B cell (primary cell): ENCODE data around the gene TUBB4B. TPM values are rescaled to one million over a fixed set of nuclear protein-coding genes. Genes with fewer than 3 reads are reported as not detected.
A peak's percentile ranks its signal among the peaks of the same experiment; 100 is the strongest.

Experiments
- ATAC-seq: fragments of 200-7000 bp; cut with Tn5 transposase; one replicate; pipeline ENCODE4 v1.10.0; 2021; ENCODE audit warnings: low read depth, mild to moderate bottlenecking, moderate number of reproducible peaks, moderate library complexity
- CTCF ChIA-PET: fragments of 350-600 bp; sonication (Branson Sonifier 250); formaldehyde crosslinking; loops from one replicate; lab custom pipeline; 2021; ENCODE audit warnings: antibody characterized with exemption, inconsistent platforms; lab: Charles Lee
- POLR2A ChIA-PET: fragments of 350-600 bp; sonication (Branson Sonifier 250); formaldehyde crosslinking; loops from one replicate; lab custom pipeline; 2021; ENCODE audit warnings: antibody characterized with exemption; lab: Charles Lee
- DNase-seq: peaks from one replicate; pipeline ENCODE4 v3.0.0; 2013
- H2AFZ ChIP-seq: 2 replicates; pipeline ENCODE4 v1.6.1; 2012; ENCODE audit warnings: mild to moderate bottlenecking, low read depth, low read length; ENCODE audit not compliant: insufficient read depth, poor library complexity, severe bottlenecking
- H3K27ac ChIP-seq, 2 donors: 1 replicate in 1 of 2; 2 replicates in 1 of 2; pipeline ENCODE4 v1.5.1; 2012 to 2013; ENCODE audit warnings: low read length in 2 of 2, mild to moderate bottlenecking in 2 of 2, moderate library complexity in 1 of 2
- H3K27me3 ChIP-seq, 4 experiments: fragments of 200-600 bp in 1 of 4; sonication (generic) in 1 of 4; replicated peaks in 1 of 4; 1 replicate in 2 of 4; 2 replicates in 2 of 4; pipeline versions ENCODE4 v1.6.1 to v1.7.0; 2013 to 2016; ENCODE audit warnings: low read length in 3 of 4, mild to moderate bottlenecking in 2 of 4, mixed read lengths in 1 of 4, moderate library complexity in 1 of 4; ENCODE audit not compliant: insufficient read depth in 4 of 4, control insufficient read depth in 3 of 4; ENCODE audit errors: control extremely low read depth in 1 of 4
- H3K36me3 ChIP-seq, 2 experiments: replicated peaks in 1 of 2; 1 replicate in 1 of 2; 2 replicates in 1 of 2; pipeline versions ENCODE4 v1.6.1 to v1.7.1; 2013; ENCODE audit warnings: low read length in 1 of 2; ENCODE audit not compliant: insufficient read depth in 2 of 2, control insufficient read depth in 1 of 2; ENCODE audit errors: control extremely low read depth in 1 of 2, extremely low read depth in 1 of 2
- H3K4me1 ChIP-seq, 2 donors: fragments of 200-600 bp in 1 of 2; sonication (generic) in 1 of 2; 1 replicate in 1 of 2; 2 replicates in 1 of 2; pipeline versions ENCODE4 v1.5.1 to v1.6.1; 2013 to 2017; ENCODE audit warnings: low read length in 2 of 2; ENCODE audit not compliant: control insufficient read depth in 2 of 2, insufficient read depth in 2 of 2
- H3K4me2 ChIP-seq: replicated peaks from 2 replicates; pipeline ENCODE3; 2012; ENCODE audit warnings: mild to moderate bottlenecking, low read depth, low read length; ENCODE audit not compliant: poor library complexity, severe bottlenecking
- H3K4me3 ChIP-seq, 5 experiments: fragments of 200-600 bp in 1 of 5; sonication (generic) in 1 of 5; 1 replicate in 3 of 5; 2 replicates in 2 of 5; pipeline versions ENCODE4 v1.5.1 to v1.7.0; 2011 to 2016; ENCODE audit warnings: low read length in 4 of 5, mild to moderate bottlenecking in 4 of 5, low read depth in 2 of 5, control low read depth in 1 of 5, moderate library complexity in 1 of 5; ENCODE audit not compliant: insufficient read depth in 1 of 5; ENCODE audit errors: control extremely low read depth in 1 of 5, extremely low read depth in 1 of 5
- H3K79me2 ChIP-seq: fragments of 200-600 bp; sonication (generic); one replicate; pipeline ENCODE4 v1.6.0; 2016; ENCODE audit warnings: low read length; ENCODE audit not compliant: control insufficient read depth, insufficient read depth
- H3K9ac ChIP-seq: fragments of 200-600 bp; sonication (generic); 2 replicates; pipeline ENCODE4 v1.6.1; 2017; ENCODE audit warnings: mild to moderate bottlenecking, low read length, moderate library complexity
- H3K9me3 ChIP-seq, 3 donors: one replicate each; pipeline versions ENCODE4 v1.6.1 to v1.7.1; 2013; ENCODE audit warnings: low read length in 2 of 3; ENCODE audit not compliant: control insufficient read depth in 2 of 3, insufficient read depth in 1 of 3; ENCODE audit errors: control extremely low read depth in 1 of 3
- H4K20me1 ChIP-seq: 2 replicates; pipeline ENCODE4 v1.6.0; 2012; ENCODE audit warnings: mild to moderate bottlenecking, low read length; ENCODE audit not compliant: insufficient read depth, control insufficient read depth, poor library complexity, severe bottlenecking
- H3K27ac Mint-ChIP-seq: one replicate; pipeline ENCODE4 v1.8.0; 2021; ENCODE audit warnings: mixed read lengths
- H3K27me3 Mint-ChIP-seq: one replicate; pipeline ENCODE4 v1.8.0; 2021; ENCODE audit warnings: mixed read lengths
- H3K4me1 Mint-ChIP-seq: one replicate; pipeline ENCODE4 v1.8.0; 2021; ENCODE audit warnings: mixed read lengths
- H3K4me3 Mint-ChIP-seq: one replicate; pipeline ENCODE4 v1.8.0; 2021; ENCODE audit warnings: mixed read lengths
- H3K9me3 Mint-ChIP-seq: one replicate; pipeline ENCODE4 v1.8.0; 2022; ENCODE audit warnings: mixed read lengths; ENCODE audit not compliant: insufficient read depth
- CTCF ChIP-seq: fragments of 200-600 bp; IDR thresholded peaks from one replicate; pipeline ENCODE4 v1.8.0; 2022; ENCODE audit warnings: antibody characterized with exemption, mild to moderate bottlenecking
- EZH2 ChIP-seq: IDR thresholded peaks from 2 replicates; pipeline ENCODE4 v1.6.1; 2012; ENCODE audit warnings: borderline replicate concordance, low read depth, mild to moderate bottlenecking, moderate library complexity, low read length; ENCODE audit not compliant: insufficient read depth, poor library complexity, severe bottlenecking
- WGBS: methylation state at CpG from one replicate; pipeline ENCODE4 v1.1.5; 2013; ENCODE audit warnings: missing lambda C conversion rate; ENCODE audit not compliant: insufficient coverage; 5-methylcytosine and 5-hydroxymethylcytosine counted together
- intact Hi-C: fragments of 100-400 bp; cut with micrococcal nuclease; formaldehyde crosslinking; loops from one replicate; pipeline ENCODE4 v1.10.0; 2022
- polyA plus RNA-seq: library from polyadenylated mRNA; depleted of rRNA; stranded (reverse); fragments of >200 nt; gene quantifications from 2 replicates; pipeline ENCODE4 v1.2.3, GENCODE V29; 2012
- total RNA-seq, 2 donors: library from RNA; stranded (reverse); fragments of 120-200 nt in 1 of 2; gene quantifications; 1 replicate in 1 of 2; 2 replicates in 1 of 2; pipeline versions ENCODE4 v1.2.3 to v1.2.4, GENCODE V29; 2013 to 2022

The TUBB4B gene
- total and polyA plus RNA-seq, 2 donors (not counting 1 experiment from before 2014, with no cell fraction given) = 110 to 261 TPM

GRCh38 chr9:137270929-137271695 is 30.0 kb downstream of the TUBB4B start:
- ChIA-PET CTCF (no interaction called here), POLR2A (no interaction called here)
- TF ChIP-seq EZH2 = no peak
- no peak for TF ChIP-seq CTCF
- no peaks in the 10 kb centered on the region for H3K27me3 ChIP-seq
- Mint-ChIP-seq H3K4me3 (no peak overlapping the region), H3K9me3 (no peaks in the 10 kb centered on the region), H3K4me1 (peaks cover 47% of the 10 kb centered on the region), H3K27me3 (no peaks in the 10 kb centered on the region), H3K27ac (peak overlapping the region; percentile 78)
- no peak overlapping the region for H3K4me2 ChIP-seq
- DNase-seq (no peak), ATAC-seq (no peak)
- H2AFZ ChIP-seq = no peak overlapping the region
- 57% methylated on average over 31 of the region's 32 CpGs for WGBS
- intact Hi-C loops = no loop called here
- peaks cover 27% of the 10 kb centered on the region for H4K20me1 ChIP-seq
- no peak overlapping the region for H3K4me3 ChIP-seq
- H3K4me1 ChIP-seq = peaks cover 29 to 67% of the 10 kb centered on the region in 2 donors
- no peak overlapping the region for H3K27ac ChIP-seq
- H3K36me3 ChIP-seq = peaks cover 0 to 19% of the 10 kb centered on the region in 2 experiments
- H3K9me3 ChIP-seq = no peaks in the 10 kb centered on the region
- H3K79me2 ChIP-seq = peaks cover 36% of the 10 kb centered on the region
- H3K9ac ChIP-seq = no peak overlapping the region

GRCh38 chr9:137271696-137272076 is 30.6 kb downstream of the TUBB4B start:
- no peak overlapping the region for H3K4me3 Mint-ChIP-seq
- Histone ChIP-seq H3K4me2 (no peak overlapping the region), H3K79me2 (peaks cover 33% of the 10 kb centered on the region), H3K4me3 (no peak overlapping the region), H3K9ac (no peak overlapping the region), H3K36me3 (peaks cover 0 to 14% of the 10 kb centered on the region in 2 experiments), H4K20me1 (peaks cover 21% of the 10 kb centered on the region), H3K9me3 (no peaks in the 10 kb centered on the region), H2AFZ (no peak overlapping the region), H3K27ac (no peak overlapping the region), H3K27me3 (no peaks in the 10 kb centered on the region), H3K4me1 (peaks cover 34 to 70% of the 10 kb centered on the region in 2 donors)
- ATAC-seq = no peak
- POLR2A ChIA-PET = no interaction called here
- CTCF ChIA-PET = interaction anchor here (0.8 kb wide), 1 partner anchor 10 kb away, joined by 3 read pairs; no protein-coding TSS in a partner anchor
- peak overlapping the region; percentile 78 for H3K27ac Mint-ChIP-seq
- no peaks in the 10 kb centered on the region for H3K9me3 Mint-ChIP-seq
- peaks cover 50% of the 10 kb centered on the region for H3K4me1 Mint-ChIP-seq
- intact Hi-C loops = no loop called here
- TF ChIP-seq CTCF = no peak
- no peak for TF ChIP-seq EZH2
- no peak for DNase-seq
- 14% methylated on average over 2 of the region's 3 CpGs for WGBS
- H3K27me3 Mint-ChIP-seq = no peaks in the 10 kb centered on the region
